Fibroblast of pulmonary artery (primary cell): Measurements from ENCODE around the gene PTGIS.

Experiments
- DNase-seq: peaks from one replicate; pipeline ENCODE4 v3.0.0-alpha.2; 2010; ENCODE audit warnings: low read depth
- H3K4me3 ChIP-seq: replicated peaks from 2 replicates; pipeline ENCODE4 v1.5.1; 2011; ENCODE audit warnings: low read depth, mild to moderate bottlenecking, control low read depth, low read length, moderate library complexity
- TF ChIP-seq, protein P1 (sequence below): IDR thresholded peaks from 2 replicates; pipeline ENCODE4 v1.5.1; 2011; ENCODE audit warnings: mild to moderate bottlenecking, control low read depth, low read length, inconsistent platforms; ENCODE audit errors: missing control alignments

Gene PTGIS

DNA sequence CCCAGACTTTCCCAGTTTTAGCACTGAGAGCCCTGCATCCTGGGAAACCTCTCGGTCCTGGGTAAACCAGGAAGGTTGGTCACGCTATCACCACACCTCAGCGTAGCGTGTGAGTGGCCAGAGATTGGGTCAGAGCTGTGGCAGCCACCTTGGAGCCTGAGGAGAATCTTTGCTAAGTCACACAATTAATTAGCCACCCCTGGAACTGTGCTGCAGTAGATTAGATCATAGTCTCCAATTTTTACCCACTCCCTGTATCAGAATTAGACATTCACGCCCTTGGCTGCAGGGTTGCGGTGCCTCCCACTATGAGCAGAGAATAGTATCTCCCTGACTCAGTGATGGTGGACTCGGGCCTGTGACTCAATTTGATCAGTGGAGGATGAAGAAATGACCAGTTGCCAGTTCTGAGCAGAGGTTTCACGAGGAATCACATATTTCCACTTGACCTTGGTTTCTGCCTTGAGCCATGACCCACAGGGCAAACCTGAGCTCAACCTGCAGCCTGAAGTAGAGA lies 6.0 kb upstream of the PTGIS start:
- TF ChIP-seq, protein P1, sequence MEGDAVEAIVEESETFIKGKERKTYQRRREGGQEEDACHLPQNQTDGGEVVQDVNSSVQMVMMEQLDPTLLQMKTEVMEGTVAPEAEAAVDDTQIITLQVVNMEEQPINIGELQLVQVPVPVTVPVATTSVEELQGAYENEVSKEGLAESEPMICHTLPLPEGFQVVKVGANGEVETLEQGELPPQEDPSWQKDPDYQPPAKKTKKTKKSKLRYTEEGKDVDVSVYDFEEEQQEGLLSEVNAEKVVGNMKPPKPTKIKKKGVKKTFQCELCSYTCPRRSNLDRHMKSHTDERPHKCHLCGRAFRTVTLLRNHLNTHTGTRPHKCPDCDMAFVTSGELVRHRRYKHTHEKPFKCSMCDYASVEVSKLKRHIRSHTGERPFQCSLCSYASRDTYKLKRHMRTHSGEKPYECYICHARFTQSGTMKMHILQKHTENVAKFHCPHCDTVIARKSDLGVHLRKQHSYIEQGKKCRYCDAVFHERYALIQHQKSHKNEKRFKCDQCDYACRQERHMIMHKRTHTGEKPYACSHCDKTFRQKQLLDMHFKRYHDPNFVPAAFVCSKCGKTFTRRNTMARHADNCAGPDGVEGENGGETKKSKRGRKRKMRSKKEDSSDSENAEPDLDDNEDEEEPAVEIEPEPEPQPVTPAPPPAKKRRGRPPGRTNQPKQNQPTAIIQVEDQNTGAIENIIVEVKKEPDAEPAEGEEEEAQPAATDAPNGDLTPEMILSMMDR, result no peak
- no peak overlapping the region for H3K4me3 ChIP-seq
- DNase-seq, result no peak

- TF ChIP-seq, protein P1, result no peak
- DNase-seq, result no peak
- H3K4me3 ChIP-seq, result no peak overlapping the region
Observed at GRCh38 chr20:49572857-49573256, 4.9 kb upstream of the PTGIS start.

DNA sequence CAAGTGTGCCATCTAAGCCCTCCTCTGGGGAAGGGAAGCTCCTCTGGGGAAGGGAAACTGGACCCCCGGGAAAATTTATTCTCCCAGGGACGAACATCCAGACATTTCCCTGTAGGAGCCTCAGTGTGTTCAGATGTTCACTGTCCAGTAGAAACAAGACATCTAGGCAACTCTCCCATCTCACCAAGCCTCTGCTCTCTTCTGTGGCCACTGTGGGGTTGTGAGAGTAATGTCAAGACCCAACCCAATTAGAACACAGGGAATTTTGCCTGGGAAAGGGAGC lies 3.6 kb upstream of the PTGIS start:
- DNase-seq, result no peak
- no peak overlapping the region for H3K4me3 ChIP-seq
- TF ChIP-seq, protein P1, result no peak

GRCh38 chr20:49570828-49571552 lies 3.1 kb upstream of the PTGIS start:
- no peak overlapping the region for H3K4me3 ChIP-seq
- DNase-seq, result peak; percentile 63
- TF ChIP-seq, protein P1, result no peak

DNA sequence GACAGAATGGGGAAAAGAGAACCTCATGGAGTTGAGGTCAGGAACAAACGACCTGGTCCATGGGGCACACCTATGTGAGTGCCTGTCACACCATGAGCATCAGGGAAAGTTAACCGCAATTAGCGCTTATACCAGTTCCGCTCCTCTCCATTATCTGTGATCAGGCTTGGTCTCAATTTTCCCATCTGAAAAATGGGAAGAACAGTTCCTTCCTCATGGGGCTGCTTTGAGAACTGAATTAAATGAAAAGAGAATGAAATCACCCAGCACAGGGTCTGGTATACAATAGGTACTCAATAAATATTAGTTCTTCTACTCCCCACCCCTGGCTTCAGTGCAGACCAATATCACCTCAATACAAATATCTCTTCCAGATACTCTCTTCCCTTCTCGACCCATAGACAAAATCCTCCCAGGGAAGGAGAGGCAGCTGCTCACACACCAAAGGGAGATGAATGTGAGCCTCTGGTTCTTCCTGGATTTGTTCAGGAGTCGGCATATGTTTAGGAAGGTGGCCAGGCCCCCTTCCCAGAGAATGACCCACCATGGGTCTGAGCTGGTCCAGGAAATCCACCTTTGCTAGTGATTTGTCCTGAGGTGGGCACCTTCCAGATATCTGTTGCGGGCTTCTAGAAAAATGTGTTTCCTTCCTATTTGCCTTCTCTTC lies 2.4 kb upstream of the PTGIS start:
- H3K4me3 ChIP-seq, result no peak overlapping the region
- DNase-seq, result no peak
- TF ChIP-seq, protein P1, result no peak

DNA sequence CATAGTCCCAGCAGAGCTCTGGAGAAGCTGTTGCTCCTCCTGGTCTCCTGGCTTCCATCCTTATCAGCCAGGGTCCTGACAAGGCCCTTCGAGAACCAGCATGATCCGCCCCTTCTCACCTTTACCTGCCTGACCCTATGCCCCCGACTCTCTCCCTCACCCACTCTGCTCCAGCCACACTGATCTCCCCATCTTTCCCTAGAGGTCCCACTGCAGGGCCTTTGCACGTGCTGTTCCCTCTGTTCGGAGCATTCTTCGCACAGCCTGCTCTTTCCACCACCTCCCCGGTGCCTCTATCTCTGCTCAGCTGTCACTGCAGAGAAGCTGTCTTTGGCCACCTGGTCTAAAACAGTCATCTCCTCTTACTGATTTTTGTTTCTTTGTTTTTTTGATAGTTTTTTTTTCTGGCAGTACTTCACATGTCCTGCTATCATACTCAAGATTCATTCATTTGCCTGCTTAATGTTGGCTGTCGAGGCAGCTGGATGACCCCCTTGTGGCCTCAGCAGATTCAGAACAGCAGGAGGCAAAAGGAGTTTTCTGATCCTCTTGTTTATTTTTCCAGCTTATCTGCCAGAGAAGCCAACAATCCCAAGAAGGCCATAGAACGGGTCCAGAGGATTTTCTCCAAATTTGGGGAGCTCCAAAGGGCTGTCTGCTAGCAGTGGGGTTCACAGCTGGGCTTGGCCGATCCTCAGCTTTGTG lies 1.6 kb upstream of the PTGIS start:
- TF ChIP-seq, protein P1, result no peak
- no peak for DNase-seq
- no peak overlapping the region for H3K4me3 ChIP-seq
